Measurements from ENCODE around the gene MAP4K3.

DNA sequence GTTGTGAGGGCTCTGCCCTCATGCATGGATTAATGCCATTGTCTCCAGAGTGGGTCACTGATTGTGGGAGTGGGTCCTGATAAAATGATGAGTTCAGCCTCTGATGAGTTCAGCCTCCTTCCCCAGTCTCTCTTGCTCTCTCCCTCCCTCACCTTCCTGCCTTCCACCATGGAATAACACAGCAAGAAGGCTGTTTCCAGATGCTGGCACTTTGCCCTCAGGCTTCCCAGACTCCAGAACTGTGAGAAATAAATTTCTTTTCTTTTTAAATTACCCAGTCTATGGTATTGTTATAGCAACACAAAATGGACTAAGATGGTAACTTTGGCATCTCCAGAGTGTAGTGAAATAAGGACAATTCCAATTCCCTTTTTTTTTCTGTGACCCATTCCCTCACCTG, 47.1 kb upstream of the MAP4K3 start:
- TF ChIP-seq, protein P1, sequence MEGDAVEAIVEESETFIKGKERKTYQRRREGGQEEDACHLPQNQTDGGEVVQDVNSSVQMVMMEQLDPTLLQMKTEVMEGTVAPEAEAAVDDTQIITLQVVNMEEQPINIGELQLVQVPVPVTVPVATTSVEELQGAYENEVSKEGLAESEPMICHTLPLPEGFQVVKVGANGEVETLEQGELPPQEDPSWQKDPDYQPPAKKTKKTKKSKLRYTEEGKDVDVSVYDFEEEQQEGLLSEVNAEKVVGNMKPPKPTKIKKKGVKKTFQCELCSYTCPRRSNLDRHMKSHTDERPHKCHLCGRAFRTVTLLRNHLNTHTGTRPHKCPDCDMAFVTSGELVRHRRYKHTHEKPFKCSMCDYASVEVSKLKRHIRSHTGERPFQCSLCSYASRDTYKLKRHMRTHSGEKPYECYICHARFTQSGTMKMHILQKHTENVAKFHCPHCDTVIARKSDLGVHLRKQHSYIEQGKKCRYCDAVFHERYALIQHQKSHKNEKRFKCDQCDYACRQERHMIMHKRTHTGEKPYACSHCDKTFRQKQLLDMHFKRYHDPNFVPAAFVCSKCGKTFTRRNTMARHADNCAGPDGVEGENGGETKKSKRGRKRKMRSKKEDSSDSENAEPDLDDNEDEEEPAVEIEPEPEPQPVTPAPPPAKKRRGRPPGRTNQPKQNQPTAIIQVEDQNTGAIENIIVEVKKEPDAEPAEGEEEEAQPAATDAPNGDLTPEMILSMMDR (IDR thresholded peaks at IDR 0.05) = no peak
- no peak for TF ChIP-seq POLR2AphosphoS5 (IDR thresholded peaks at IDR 0.05)
